NCI-H2107 (cell line): ENCODE results near the gene VEPH1.

Experiments
- DNase-seq: peaks from one replicate; lab custom pipeline; 2025; lab: John Stamatoyannopoulos, UW

VEPH1 gene

GRCh38 chr3:157301755-157302154 lies 201.5 kb downstream of the VEPH1 start:
- DNase-seq: no peak

DNA sequence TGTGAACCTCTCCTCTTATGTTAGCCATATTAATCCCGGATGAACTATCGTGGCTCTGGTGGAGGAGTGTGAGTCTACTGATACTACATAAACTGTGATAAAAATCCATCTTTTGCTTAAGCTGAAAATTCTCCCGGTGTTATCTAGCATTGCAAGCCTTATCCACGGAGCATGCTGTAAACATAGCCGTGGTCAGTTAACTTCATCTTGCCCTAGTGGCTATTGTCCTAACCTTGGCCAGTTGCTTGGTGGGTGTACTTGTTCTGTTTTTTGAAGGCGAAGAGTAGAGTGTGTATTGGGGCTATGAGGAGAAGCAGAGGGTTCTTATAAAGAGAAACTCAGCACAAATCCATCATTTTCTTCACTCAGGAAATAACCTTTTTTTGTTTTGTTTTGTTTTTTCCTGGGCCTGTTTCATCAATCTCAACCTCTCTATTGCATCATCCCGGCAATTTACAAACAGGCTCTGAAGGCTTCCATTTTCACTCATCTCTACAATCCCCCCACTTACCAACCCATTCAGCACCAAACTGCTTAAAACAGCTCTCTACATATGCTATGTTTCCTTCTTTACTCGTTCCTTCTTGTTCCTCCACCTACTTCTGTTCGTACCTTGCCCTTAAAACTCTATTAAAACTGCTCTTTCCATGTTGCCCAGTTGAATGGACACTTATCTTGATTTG lies 202.1 kb downstream of the VEPH1 start:
- DNase-seq: no peak

DNA sequence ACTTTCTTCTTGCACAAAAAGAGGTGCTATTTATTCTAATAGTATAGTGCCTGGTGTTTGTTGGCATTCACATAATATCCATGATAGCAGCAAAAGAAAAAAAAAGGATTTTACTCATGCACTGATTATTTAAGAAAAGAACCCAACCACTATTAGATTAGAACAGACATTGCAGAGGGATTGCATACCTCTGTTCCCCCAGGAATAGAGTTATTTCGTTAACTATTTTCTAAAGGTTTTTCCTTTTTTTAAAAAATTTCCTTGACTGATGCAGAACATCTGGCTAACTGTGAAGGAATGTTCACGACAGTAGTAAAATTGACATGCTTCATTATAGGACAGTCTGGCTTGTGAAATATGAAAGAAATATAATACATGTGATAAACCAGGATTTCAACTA lies 203.1 kb downstream of the VEPH1 start:
- DNase-seq: no peak

DNA sequence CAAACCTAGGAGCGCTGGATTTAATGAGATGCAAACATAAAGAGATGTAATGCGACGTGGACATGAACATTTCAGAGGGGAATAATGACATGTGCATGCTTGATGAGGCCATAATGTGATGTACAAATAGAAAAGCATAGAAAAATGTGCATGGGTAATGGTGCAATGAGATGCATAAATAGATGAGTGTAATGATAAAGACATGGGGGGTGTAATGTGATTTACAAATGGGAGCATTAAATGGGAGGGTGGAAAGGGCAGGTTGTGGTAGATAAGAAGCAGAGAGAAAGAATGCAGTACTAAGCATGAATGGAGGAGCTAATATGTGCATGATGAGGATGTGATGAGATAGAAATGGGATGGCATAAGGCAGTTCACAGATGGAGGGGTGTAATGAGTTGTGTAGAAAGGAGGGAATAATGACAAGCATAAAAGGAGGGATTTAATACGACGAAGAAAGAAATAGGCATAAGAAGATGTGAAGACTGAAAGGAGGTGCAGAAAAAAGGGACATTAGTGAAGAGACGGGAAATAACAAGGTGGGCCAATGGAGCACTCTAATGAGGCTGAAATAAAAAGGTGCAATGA lies 205.8 kb downstream of the VEPH1 start:
- no peak for DNase-seq

DNA sequence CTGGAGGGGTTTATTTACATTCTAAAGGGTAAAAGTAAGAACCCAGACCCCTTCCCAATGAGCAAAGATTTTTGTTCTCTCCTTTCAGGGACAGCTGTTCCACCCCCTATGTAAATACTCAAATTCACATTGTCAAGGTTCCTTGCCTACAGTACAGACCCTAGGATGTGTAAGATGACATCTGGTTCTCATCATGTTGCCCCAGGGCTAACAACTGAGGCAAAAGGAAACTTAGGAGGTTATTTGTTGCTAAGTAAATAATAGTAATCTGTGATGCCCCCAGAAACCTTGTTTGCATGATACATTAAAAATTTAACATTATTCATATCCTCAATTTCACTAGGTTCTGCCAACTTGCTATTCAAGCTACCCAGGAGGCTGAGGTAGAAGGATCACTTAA lies 208.3 kb downstream of the VEPH1 start:
- DNase-seq: no peak

- no peak for DNase-seq
Measured at GRCh38 chr3:157294491-157294890, 208.7 kb downstream of the VEPH1 start.

- no peak for DNase-seq
Measured at GRCh38 chr3:157290766-157291165, 212.4 kb downstream of the VEPH1 start.

GRCh38 chr3:157285966-157286365 lies 217.2 kb downstream of the VEPH1 start:
- no peak for DNase-seq

GRCh38 chr3:157285141-157285540 lies 218.1 kb downstream of the VEPH1 start:
- no peak for DNase-seq

DNA sequence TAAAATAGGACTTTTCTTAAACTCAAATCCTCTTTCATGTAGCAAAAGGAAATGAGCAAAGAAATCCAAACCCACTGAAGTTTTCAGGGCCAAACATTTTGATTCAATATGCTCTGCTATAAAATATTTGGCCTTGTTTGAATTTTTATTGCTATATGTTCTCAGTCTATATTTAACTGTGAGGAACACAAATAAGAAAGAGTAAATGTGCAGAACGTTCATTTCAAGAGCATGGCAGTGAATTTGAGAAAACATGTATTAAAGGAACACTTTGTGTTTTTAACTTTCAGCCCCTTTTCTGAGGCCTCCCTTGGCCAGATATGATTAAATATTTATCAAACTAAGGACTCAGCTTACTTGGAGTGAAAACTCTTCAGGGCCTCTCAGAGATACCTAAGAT lies 218.5 kb downstream of the VEPH1 start:
- no peak for DNase-seq

GRCh38 chr3:157282261-157283191 lies 220.7 kb downstream of the VEPH1 start:
- no peak for DNase-seq

DNA sequence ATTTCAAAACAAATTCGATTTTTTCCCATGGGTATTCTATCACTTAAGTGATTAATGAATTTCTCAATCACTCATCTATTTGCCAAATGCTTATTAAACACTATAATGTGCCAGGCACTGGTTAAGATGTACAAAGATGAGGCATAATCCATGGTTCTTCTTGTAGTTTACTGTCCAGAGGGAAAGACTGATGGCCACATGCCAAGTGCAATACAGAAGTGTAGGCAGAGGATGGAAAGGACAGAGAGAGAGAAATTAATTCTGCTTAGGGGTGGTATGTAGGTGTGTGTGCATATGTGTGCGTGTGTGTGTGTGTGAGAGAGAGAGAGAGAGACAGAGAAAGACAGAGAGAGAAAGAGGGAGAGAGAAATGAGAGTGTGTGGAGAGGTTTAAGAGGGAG lies 222.4 kb downstream of the VEPH1 start:
- no peak for DNase-seq

DNA sequence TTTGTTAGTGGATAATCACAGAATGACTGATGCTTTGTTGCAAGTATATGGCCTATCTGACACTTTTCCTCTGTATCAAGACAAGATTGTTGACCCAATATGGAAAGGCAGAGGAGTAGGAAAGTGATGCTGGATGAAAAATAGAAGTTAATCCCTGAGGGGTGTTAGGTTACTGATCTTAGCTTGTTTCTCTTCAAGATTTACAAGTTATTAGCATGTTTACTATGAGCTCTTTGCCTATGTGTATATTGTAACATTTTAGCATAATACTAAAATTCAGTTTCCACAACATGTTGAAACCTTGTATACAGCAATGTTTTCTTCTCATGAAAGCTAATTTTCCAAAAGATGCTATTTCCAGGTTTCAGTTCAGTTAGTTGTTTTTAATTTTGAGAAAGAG lies 222.9 kb downstream of the VEPH1 start:
- no peak for DNase-seq

- DNase-seq: no peak
Measured at GRCh38 chr3:157279237-157279636, 224.0 kb downstream of the VEPH1 start.

GRCh38 chr3:157276801-157277200 lies 226.4 kb downstream of the VEPH1 start:
- no peak for DNase-seq

DNA sequence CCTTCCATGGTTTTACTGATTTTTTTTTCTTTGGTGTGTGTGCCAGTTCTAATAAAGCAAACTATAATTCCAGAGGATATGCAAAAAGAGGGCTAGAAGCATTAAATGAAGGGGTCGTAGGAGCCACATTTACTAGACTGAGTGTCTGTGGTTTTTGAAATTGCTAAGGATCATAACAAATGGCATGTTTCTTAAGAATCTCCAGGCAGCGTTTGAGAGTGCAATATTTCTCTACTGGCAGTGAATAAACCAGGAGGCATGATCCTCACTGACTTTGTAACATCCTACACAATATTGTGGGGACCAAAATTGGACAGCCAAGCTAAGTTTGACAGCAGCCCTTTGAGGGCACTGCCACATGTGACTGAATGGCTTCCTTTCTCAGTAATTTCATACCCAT lies 227.4 kb downstream of the VEPH1 start:
- no peak for DNase-seq

DNA sequence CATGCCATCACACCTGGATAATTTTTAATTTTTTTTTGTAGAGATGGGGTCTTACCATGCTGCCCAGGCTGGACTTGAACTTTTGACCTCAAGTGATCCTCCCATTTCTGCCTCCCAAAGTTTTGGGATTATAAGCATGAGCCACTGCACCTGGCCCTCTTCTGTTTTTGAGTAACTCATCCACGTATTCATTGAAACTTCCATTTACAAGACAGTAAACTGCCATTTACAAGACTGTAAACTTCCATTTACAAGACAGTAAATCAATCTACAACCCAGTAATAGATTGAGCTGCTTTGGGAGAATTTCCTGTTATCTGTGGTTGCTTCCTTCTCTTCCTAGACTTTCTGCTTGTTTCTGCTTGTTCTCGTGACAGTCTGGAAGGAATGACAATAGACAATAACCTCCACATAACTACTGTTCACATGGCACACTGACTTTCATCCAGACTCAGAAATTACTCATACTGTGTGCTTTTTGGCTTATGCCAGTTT lies 228.5 kb downstream of the VEPH1 start:
- DNase-seq: no peak

- DNase-seq: no peak
Measured at GRCh38 chr3:157271283-157271882, 231.8 kb downstream of the VEPH1 start.

DNA sequence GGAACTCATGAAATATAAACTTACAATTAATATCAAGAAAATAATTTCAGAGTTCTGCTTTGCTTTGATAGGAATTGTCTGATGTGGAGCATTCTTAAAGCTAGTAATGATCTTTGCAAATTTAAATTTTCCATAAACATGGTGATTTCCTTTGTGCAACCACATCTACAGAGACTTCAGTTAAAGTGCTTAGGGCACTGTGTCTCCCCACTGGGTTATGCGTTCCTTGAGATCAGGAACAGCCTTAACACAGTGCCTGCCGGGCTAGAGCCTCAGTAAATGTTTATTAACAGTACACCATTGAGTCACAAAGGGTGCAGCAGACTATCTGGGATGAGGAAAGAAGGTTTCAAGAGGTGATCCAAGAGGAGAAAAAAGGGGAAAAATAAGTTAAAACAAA lies 235.2 kb downstream of the VEPH1 start:
- no peak for DNase-seq

- no peak for DNase-seq
Measured at GRCh38 chr3:157265931-157266330, 237.3 kb downstream of the VEPH1 start.

- DNase-seq: no peak
Measured at GRCh38 chr3:157263027-157263426, 240.2 kb downstream of the VEPH1 start.

DNA sequence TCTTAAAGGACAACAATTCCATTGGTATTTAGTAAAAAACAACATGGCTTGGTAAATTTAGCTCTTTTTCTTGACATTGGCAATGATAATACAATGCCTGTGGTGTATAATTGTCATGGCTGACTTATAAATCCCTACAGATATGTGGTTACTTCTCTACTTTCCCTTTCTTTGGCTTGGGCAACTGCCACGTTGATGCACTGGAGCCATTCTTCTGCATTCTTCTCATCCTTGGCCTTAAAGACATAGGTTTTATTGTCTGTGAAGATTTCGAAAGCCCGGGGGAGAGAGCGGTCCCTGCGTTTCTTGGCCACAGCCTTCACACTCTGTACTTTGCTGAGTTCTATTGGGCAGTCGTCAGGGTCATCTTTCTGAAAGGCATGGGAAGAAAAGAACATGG lies 242.2 kb downstream of the VEPH1 start:
- no peak for DNase-seq
